HepG2 (cell line): ENCODE data around the gene CHDH. TPM values are rescaled to one million over a fixed set of nuclear protein-coding genes. Genes with fewer than 3 reads are reported as not detected.

Source experiments
- ERF ChIP-seq: IDR thresholded peaks from 2 replicates; pipeline ENCODE4 v1.6.1; 2018; ENCODE audit warnings: missing biosample characterization, missing genetic modification reagents
- HDAC1 ChIP-seq: sonication (generic); formaldehyde crosslinking; IDR thresholded peaks from 2 replicates; pipeline ENCODE4 v1.5.1; 2020; ENCODE audit warnings: mild to moderate bottlenecking, missing genetic modification reagents
- HOXA3 ChIP-seq: sonication (generic); formaldehyde crosslinking; IDR thresholded peaks from 2 replicates; pipeline ENCODE4 v1.5.0; 2020; ENCODE audit warnings: missing genetic modification reagents
- KLF9 ChIP-seq: IDR thresholded peaks from 2 replicates; pipeline ENCODE4 v1.6.1; 2016; ENCODE audit warnings: low read depth
- NFKBIZ ChIP-seq: IDR thresholded peaks from 2 replicates; pipeline ENCODE4 v1.6.1; 2018; ENCODE audit warnings: missing genetic modification reagents, missing compliant biosample characterization
- NR3C1 ChIP-seq: sonication (generic); formaldehyde crosslinking; IDR thresholded peaks from 2 replicates; pipeline ENCODE4 v1.4.0; 2020; ENCODE audit warnings: missing genetic modification reagents
- PCBP2 ChIP-seq: fragments of 200-400 bp; formaldehyde crosslinking; optimal IDR thresholded peaks from 2 replicates; pipeline ENCODE3; 2018; ENCODE audit warnings: low read length, low read depth; ENCODE audit not compliant: poor library complexity, severe bottlenecking
- PHF5A ChIP-seq: IDR thresholded peaks from one replicate; pipeline ENCODE4 v1.6.1; 2018; ENCODE audit warnings: low read depth, missing genetic modification reagents; ENCODE audit not compliant: unreplicated experiment
- RCOR2 ChIP-seq: IDR thresholded peaks from 2 replicates; pipeline ENCODE4 v1.6.1; 2016; ENCODE audit warnings: missing biosample characterization, missing genetic modification reagents
- TSC22D2 ChIP-seq: sonication (generic); formaldehyde crosslinking; IDR thresholded peaks from 2 replicates; pipeline ENCODE4 v1.5.1; 2020; ENCODE audit warnings: missing genetic modification reagents, mild to moderate bottlenecking, borderline replicate concordance
- ZNF12 ChIP-seq: sonication (generic); formaldehyde crosslinking; IDR thresholded peaks from 2 replicates; pipeline ENCODE4 v1.5.0; 2020; ENCODE audit warnings: missing genetic modification reagents
- ZNF138 ChIP-seq: sonication (generic); formaldehyde crosslinking; IDR thresholded peaks from 2 replicates; pipeline ENCODE4 v1.5.0; 2020; ENCODE audit warnings: mild to moderate bottlenecking, low read depth, missing genetic modification reagents
- ZNF180 ChIP-seq: sonication (generic); formaldehyde crosslinking; IDR thresholded peaks from 2 replicates; pipeline ENCODE4 v1.4.0; 2020; ENCODE audit warnings: low read depth, missing genetic modification reagents, borderline replicate concordance
- ZNF3 ChIP-seq: IDR thresholded peaks from 2 replicates; pipeline ENCODE4 v1.7.0; 2017; ENCODE audit warnings: inconsistent platforms
- ZNF350 ChIP-seq: sonication (generic); formaldehyde crosslinking; IDR thresholded peaks from 2 replicates; pipeline ENCODE4 v1.4.0; 2020; ENCODE audit warnings: mild to moderate bottlenecking, low read depth, missing genetic modification reagents, borderline replicate concordance
- ZNF616 ChIP-seq: sonication (generic); formaldehyde crosslinking; IDR thresholded peaks from 2 replicates; pipeline ENCODE4 v1.5.0; 2020; ENCODE audit warnings: low read depth, mild to moderate bottlenecking, missing genetic modification reagents
- ZNF747 ChIP-seq: sonication (generic); formaldehyde crosslinking; IDR thresholded peaks from 2 replicates; pipeline ENCODE4 v1.8.1; 2023; ENCODE audit warnings: missing genetic modification reagents, mild to moderate bottlenecking, borderline replicate concordance
- ZNF841 ChIP-seq: sonication (generic); formaldehyde crosslinking; IDR thresholded peaks from 2 replicates; pipeline ENCODE4 v1.8.1; 2023; ENCODE audit warnings: missing genetic modification reagents, borderline replicate concordance
- polyA plus RNA-seq, 8 experiments: library from polyadenylated mRNA; depleted of rRNA in 3 of 8; stranded (reverse) in 7 of 8; unstranded in 1 of 8; fragments of >200 nt; fragmentation: Illumina TruSeq in 4 of 8; extraction: Trizol in 4 of 8; gene quantifications; 2 replicates each; pipeline versions ENCODE4 v1.2.1 to v1.2.3, GENCODE V29; 2011 to 2016; ENCODE audit warnings: low read depth in 4 of 8, missing spikeins in 1 of 8, mixed read lengths in 1 of 8; ENCODE audit not compliant: insufficient read depth in 1 of 8
- total RNA-seq, 5 experiments: library from RNA; depleted of rRNA; stranded (reverse); fragments of >200 nt; fragmentation: Illumina TruSeq; extraction: Trizol; gene quantifications; 2 replicates each; pipeline ENCODE4 v1.2.3, GENCODE V29; 2016; ENCODE audit warnings: low read depth in 1 of 5
- TF ChIP-seq, protein P1 (sequence below): sonication (generic); formaldehyde crosslinking; IDR thresholded peaks from 2 replicates; pipeline ENCODE4 v1.4.0; 2020; ENCODE audit warnings: missing genetic modification reagents
- TF ChIP-seq, protein P2 (sequence below): sonication (generic); formaldehyde crosslinking; IDR thresholded peaks from 2 replicates; pipeline ENCODE4 v1.4.0; 2020; ENCODE audit warnings: missing genetic modification reagents
- TF ChIP-seq, protein P3 (sequence below): sonication (generic); formaldehyde crosslinking; IDR thresholded peaks from 2 replicates; pipeline ENCODE4 v1.4.0; 2020; ENCODE audit warnings: missing genetic modification reagents, borderline replicate concordance
- TF ChIP-seq, protein P4 (sequence below): sonication (generic); formaldehyde crosslinking; IDR thresholded peaks from 2 replicates; pipeline ENCODE4 v1.4.0; 2020; ENCODE audit warnings: missing genetic modification reagents, borderline replicate concordance

The CHDH gene
- total and polyA plus RNA-seq, 2 of the 13 experiments (the other 11 are each of a cell fraction or from before 2014, with no cell fraction given) = 28.1 to 48.9 TPM

GRCh38 chr3:53842436-53843194, 3.6 kb downstream of the CHDH start (continued):
- TF ChIP-seq, protein P1, sequence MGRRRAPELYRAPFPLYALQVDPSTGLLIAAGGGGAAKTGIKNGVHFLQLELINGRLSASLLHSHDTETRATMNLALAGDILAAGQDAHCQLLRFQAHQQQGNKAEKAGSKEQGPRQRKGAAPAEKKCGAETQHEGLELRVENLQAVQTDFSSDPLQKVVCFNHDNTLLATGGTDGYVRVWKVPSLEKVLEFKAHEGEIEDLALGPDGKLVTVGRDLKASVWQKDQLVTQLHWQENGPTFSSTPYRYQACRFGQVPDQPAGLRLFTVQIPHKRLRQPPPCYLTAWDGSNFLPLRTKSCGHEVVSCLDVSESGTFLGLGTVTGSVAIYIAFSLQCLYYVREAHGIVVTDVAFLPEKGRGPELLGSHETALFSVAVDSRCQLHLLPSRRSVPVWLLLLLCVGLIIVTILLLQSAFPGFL (CRISPR knock-in tag) = no peak
- TF ChIP-seq PHF5A (CRISPR knock-in tag) (no peak), ZNF841 (CRISPR knock-in tag) (no peak), PCBP2 (no peak), TSC22D2 (CRISPR knock-in tag) (no peak), RCOR2 (CRISPR knock-in tag) (peak; percentile 88; the same call in 1 of the 2 replicates), ZNF180 (CRISPR knock-in tag) (0 out of 2 replicates have a peak, but pooled peaks have one; percentile 29), ZNF747 (CRISPR knock-in tag) (no peak), ZNF350 (CRISPR knock-in tag) (peak; percentile 52; the same call in 1 of the 2 replicates), HOXA3 (CRISPR knock-in tag) (peak; percentile 76), ERF (CRISPR knock-in tag) (peak; percentile 85), ZNF12 (CRISPR knock-in tag) (peak; percentile 63), ZNF3 (CRISPR knock-in tag) (no peak), ZNF138 (CRISPR knock-in tag) (no peak), NFKBIZ (CRISPR knock-in tag) (peak; percentile 66; the same call in 1 of the 2 replicates), HDAC1 (no peak; the same call in 1 of the 2 replicates), KLF9 (CRISPR knock-in tag) (0 out of 2 replicates have a peak, but pooled peaks have one; percentile 0), NR3C1 (CRISPR knock-in tag) (no peak), ZNF616 (CRISPR knock-in tag) (peak; percentile 48; the same call in 1 of the 2 replicates)
- TF ChIP-seq, protein P2, sequence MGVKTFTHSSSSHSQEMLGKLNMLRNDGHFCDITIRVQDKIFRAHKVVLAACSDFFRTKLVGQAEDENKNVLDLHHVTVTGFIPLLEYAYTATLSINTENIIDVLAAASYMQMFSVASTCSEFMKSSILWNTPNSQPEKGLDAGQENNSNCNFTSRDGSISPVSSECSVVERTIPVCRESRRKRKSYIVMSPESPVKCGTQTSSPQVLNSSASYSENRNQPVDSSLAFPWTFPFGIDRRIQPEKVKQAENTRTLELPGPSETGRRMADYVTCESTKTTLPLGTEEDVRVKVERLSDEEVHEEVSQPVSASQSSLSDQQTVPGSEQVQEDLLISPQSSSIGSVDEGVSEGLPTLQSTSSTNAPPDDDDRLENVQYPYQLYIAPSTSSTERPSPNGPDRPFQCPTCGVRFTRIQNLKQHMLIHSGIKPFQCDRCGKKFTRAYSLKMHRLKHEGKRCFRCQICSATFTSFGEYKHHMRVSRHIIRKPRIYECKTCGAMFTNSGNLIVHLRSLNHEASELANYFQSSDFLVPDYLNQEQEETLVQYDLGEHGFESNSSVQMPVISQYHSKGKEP (CRISPR knock-in tag) = no peak
- TF ChIP-seq, protein P3, sequence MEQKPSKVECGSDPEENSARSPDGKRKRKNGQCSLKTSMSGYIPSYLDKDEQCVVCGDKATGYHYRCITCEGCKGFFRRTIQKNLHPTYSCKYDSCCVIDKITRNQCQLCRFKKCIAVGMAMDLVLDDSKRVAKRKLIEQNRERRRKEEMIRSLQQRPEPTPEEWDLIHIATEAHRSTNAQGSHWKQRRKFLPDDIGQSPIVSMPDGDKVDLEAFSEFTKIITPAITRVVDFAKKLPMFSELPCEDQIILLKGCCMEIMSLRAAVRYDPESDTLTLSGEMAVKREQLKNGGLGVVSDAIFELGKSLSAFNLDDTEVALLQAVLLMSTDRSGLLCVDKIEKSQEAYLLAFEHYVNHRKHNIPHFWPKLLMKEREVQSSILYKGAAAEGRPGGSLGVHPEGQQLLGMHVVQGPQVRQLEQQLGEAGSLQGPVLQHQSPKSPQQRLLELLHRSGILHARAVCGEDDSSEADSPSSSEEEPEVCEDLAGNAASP (CRISPR knock-in tag) = peak; percentile 55; the same call in 1 of the 2 replicates
- TF ChIP-seq, protein P4, sequence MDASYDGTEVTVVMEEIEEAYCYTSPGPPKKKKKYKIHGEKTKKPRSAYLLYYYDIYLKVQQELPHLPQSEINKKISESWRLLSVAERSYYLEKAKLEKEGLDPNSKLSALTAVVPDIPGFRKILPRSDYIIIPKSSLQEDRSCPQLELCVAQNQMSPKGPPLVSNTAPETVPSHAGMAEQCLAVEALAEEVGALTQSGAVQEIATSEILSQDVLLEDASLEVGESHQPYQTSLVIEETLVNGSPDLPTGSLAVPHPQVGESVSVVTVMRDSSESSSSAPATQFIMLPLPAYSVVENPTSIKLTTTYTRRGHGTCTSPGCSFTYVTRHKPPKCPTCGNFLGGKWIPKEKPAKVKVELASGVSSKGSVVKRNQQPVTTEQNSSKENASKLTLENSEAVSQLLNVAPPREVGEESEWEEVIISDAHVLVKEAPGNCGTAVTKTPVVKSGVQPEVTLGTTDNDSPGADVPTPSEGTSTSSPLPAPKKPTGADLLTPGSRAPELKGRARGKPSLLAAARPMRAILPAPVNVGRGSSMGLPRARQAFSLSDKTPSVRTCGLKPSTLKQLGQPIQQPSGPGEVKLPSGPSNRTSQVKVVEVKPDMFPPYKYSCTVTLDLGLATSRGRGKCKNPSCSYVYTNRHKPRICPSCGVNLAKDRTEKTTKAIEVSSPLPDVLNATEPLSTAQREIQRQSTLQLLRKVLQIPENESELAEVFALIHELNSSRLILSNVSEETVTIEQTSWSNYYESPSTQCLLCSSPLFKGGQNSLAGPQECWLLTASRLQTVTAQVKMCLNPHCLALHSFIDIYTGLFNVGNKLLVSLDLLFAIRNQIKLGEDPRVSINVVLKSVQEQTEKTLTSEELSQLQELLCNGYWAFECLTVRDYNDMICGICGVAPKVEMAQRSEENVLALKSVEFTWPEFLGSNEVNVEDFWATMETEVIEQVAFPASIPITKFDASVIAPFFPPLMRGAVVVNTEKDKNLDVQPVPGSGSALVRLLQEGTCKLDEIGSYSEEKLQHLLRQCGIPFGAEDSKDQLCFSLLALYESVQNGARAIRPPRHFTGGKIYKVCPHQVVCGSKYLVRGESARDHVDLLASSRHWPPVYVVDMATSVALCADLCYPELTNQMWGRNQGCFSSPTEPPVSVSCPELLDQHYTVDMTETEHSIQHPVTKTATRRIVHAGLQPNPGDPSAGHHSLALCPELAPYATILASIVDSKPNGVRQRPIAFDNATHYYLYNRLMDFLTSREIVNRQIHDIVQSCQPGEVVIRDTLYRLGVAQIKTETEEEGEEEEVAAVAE (CRISPR knock-in tag) = no peak
